Endothelial cell of umbilical vein (primary cell): ENCODE data around the gene ARHGEF28. TPM values are rescaled to one million over a fixed set of nuclear protein-coding genes. Genes with fewer than 3 reads are reported as not detected.

Experiments used
- BruUV-seq: library from RNA; stranded (reverse); fragments of 400-500 nt; replicated peaks from 2 replicates; lab custom pipeline; 2021; lab: Mats Ljungman, UMichigan
- CTCF ChIA-PET: fragments of 300-600, 350-600 bp; sonication (Branson Sonifier 250); formaldehyde crosslinking; loops from one replicate; lab custom pipeline; 2021; ENCODE audit warnings: antibody characterized with exemption, inconsistent platforms; lab: Charles Lee
- POLR2A ChIA-PET: fragments of 300-600, 350-600 bp; sonication (Branson Sonifier 250); formaldehyde crosslinking; loops from one replicate; lab custom pipeline; 2021; ENCODE audit warnings: antibody characterized with exemption, inconsistent platforms; lab: Charles Lee
- DNase-seq: peaks from one replicate; pipeline ENCODE4 v3.0.0-alpha.2; 2011; ENCODE audit warnings: low read depth, low spot score
- FAIRE-seq: peaks from 2 replicates; lab custom pipeline; 2011; peaks lifted over from hg19 to GRCh38; lab: Jason Lieb, UNC
- H2AFZ ChIP-seq: 2 replicates; pipeline ENCODE4 v1.6.0; 2012; ENCODE audit warnings: low read depth, low read length, control low read depth, inconsistent platforms
- H3K27ac ChIP-seq: 2 replicates; pipeline ENCODE4 v1.5.1; 2011; ENCODE audit warnings: low read depth, mild to moderate bottlenecking, control low read depth, low read length, moderate library complexity; ENCODE audit not compliant: insufficient read depth
- H3K27me3 ChIP-seq, 2 experiments: 2 replicates each; pipeline versions ENCODE4 v1.6.0 to v1.6.1; 2011; ENCODE audit warnings: low read length in 2 of 2, mixed read lengths in 1 of 2; ENCODE audit not compliant: control insufficient read depth in 2 of 2, insufficient read depth in 2 of 2
- H3K36me3 ChIP-seq, 2 experiments: 2 replicates in 1 of 2; 3 replicates in 1 of 2; pipeline ENCODE4 v1.5.1; 2011; ENCODE audit warnings: low read length in 2 of 2, mild to moderate bottlenecking in 1 of 2, moderate library complexity in 1 of 2; ENCODE audit not compliant: control insufficient read depth in 2 of 2, insufficient read depth in 2 of 2; ENCODE audit errors: extremely low read depth in 1 of 2
- H3K4me1 ChIP-seq: 3 replicates; pipeline ENCODE4 v1.5.1; 2011; ENCODE audit warnings: mild to moderate bottlenecking, low read length; ENCODE audit not compliant: control insufficient read depth, insufficient read depth; ENCODE audit errors: extremely low read depth
- H3K4me2 ChIP-seq: 2 replicates; pipeline ENCODE4 v1.6.1; 2011; ENCODE audit warnings: low read length, control low read depth, mixed read lengths; ENCODE audit not compliant: insufficient read depth
- H3K4me3 ChIP-seq, 3 experiments: fragments of 200-600 bp in 1 of 3; sonication (generic), shearing (Covaris generic) in 1 of 3; replicated peaks in 1 of 3; 2 replicates each; pipeline ENCODE4 v1.5.1; 2011 to 2016; ENCODE audit warnings: control low read depth in 3 of 3, low read length in 3 of 3, mild to moderate bottlenecking in 2 of 3, inconsistent platforms in 1 of 3, low read depth in 1 of 3, moderate library complexity in 1 of 3; ENCODE audit not compliant: insufficient read depth in 1 of 3
- H3K79me2 ChIP-seq: 2 replicates; pipeline ENCODE4 v1.6.0; 2012; ENCODE audit warnings: low read length, inconsistent platforms; ENCODE audit not compliant: control insufficient read depth, insufficient read depth
- H3K9ac ChIP-seq: replicated peaks from 2 replicates; pipeline ENCODE3; 2011; ENCODE audit warnings: low read length, control low read depth; ENCODE audit not compliant: insufficient read depth; ENCODE audit errors: extremely low read depth
- H3K9me1 ChIP-seq: replicated peaks from 3 replicates; pipeline ENCODE4 v1.6.0; 2011; ENCODE audit warnings: mild to moderate bottlenecking, low read length; ENCODE audit not compliant: control insufficient read depth, insufficient read depth; ENCODE audit errors: extremely low read depth
- H3K9me3 ChIP-seq: replicated peaks from 2 replicates; pipeline ENCODE4 v1.5.1; 2012; ENCODE audit warnings: low read length, inconsistent platforms; ENCODE audit not compliant: control insufficient read depth, insufficient read depth
- H4K20me1 ChIP-seq: replicated peaks from 2 replicates; pipeline ENCODE3; 2011; ENCODE audit warnings: mild to moderate bottlenecking, low read length; ENCODE audit not compliant: control insufficient read depth, insufficient read depth; ENCODE audit errors: extremely low read depth
- CTCF ChIP-seq, 2 donors: IDR thresholded peaks; 1 replicate in 1 of 2; 2 replicates in 1 of 2; pipeline ENCODE4 v1.5.1; 2011; ENCODE audit warnings: low read length in 2 of 2, mild to moderate bottlenecking in 2 of 2, moderate library complexity in 2 of 2, control low read depth in 1 of 2, inconsistent platforms in 1 of 2, low read depth in 1 of 2; ENCODE audit not compliant: insufficient read depth in 1 of 2; ENCODE audit errors: extremely low read depth in 1 of 2
- EZH2 ChIP-seq: IDR thresholded peaks from 2 replicates; pipeline ENCODE4 v1.6.1; 2012; ENCODE audit warnings: borderline replicate concordance, low read depth, mild to moderate bottlenecking, moderate library complexity, low read length, inconsistent platforms; ENCODE audit not compliant: severe bottlenecking
- FOS ChIP-seq: IDR thresholded peaks from 2 replicates; pipeline ENCODE4 v1.6.1; 2011; ENCODE audit warnings: mild to moderate bottlenecking, low read length, moderate library complexity, borderline replicate concordance; ENCODE audit not compliant: insufficient read depth
- GATA2 ChIP-seq: IDR thresholded peaks from 2 replicates; pipeline ENCODE4 v1.7.0; 2011; ENCODE audit warnings: low read depth, mild to moderate bottlenecking, moderate library complexity, mixed read lengths, low read length; ENCODE audit not compliant: insufficient read length, insufficient read depth
- JUN ChIP-seq: IDR thresholded peaks from 2 replicates; pipeline ENCODE4 v1.6.1; 2011; ENCODE audit warnings: borderline replicate concordance, low read depth; ENCODE audit not compliant: insufficient read length, insufficient read depth
- MAX ChIP-seq: IDR thresholded peaks from 2 replicates; pipeline ENCODE4 v1.6.1; 2011; ENCODE audit not compliant: insufficient read depth, insufficient read length
- MYC ChIP-seq: IDR thresholded peaks from one replicate; pipeline ENCODE4 v1.6.1; 2011; ENCODE audit warnings: mild to moderate bottlenecking, low read depth, low read length
- POLR2A ChIP-seq: IDR thresholded peaks from 2 replicates; pipeline ENCODE4 v1.6.1; 2012; ENCODE audit warnings: low read depth, mild to moderate bottlenecking, control low read depth, low read length
- POLR2AphosphoS5 ChIP-seq: IDR thresholded peaks from 2 replicates; pipeline ENCODE4 v1.6.1; 2012; ENCODE audit warnings: low read depth, mild to moderate bottlenecking, control low read depth, low read length, moderate library complexity; ENCODE audit not compliant: insufficient read depth
- dilution Hi-C: fragments of 300-500 bp; cut with MboI; formaldehyde crosslinking; loops from one replicate; pipeline ENCODE4 v1.15.0; 2019; ENCODE audit warnings: low sequenced_read_pairs; ENCODE audit not compliant: extremely low pct_ligation_motif_present
- intact Hi-C: fragments of 100-400 bp; cut with micrococcal nuclease; formaldehyde crosslinking; loops from one replicate; pipeline ENCODE4 v1.10.0; 2022
- polyA plus RNA-seq, 4 experiments: library from polyadenylated mRNA; depleted of rRNA in 3 of 4; stranded (reverse) in 3 of 4; unstranded in 1 of 4; fragments of >200 nt; gene quantifications; 2 replicates each; pipeline versions ENCODE4 v1.2.1 to v1.2.3, GENCODE V29; 2011 to 2012; ENCODE audit warnings: missing spikeins in 1 of 4
- total RNA-seq: library from RNA; stranded (reverse); gene quantifications from 2 replicates; pipeline ENCODE4 v1.2.3, GENCODE V29; 2021

The ARHGEF28 gene
- total and polyA plus RNA-seq, 2 donors (not counting 3 experiments of a cell fraction or from before 2014, with no cell fraction given), result 29.5 to 108 TPM

- Histone ChIP-seq H3K36me3 (peaks cover 0 to 4% of the 10 kb centered on the region in 2 experiments), H3K4me1 (no peaks in the 10 kb centered on the region), H3K27ac (no peak overlapping the region), H3K9me1 (no peaks in the 10 kb centered on the region), H3K27me3 (no peaks in the 10 kb centered on the region), H3K9ac (no peak overlapping the region), H3K79me2 (no peaks in the 10 kb centered on the region), H3K9me3 (no peaks in the 10 kb centered on the region), H3K4me3 (no peak overlapping the region), H4K20me1 (no peaks in the 10 kb centered on the region), H3K4me2 (no peak overlapping the region), H2AFZ (no peak overlapping the region)
- DNase-seq (no peak), FAIRE-seq (no peak)
- intact Hi-C loops (no loop called here), dilution Hi-C loops (no loop called here)
- TF ChIP-seq POLR2A (no peak), MAX (no peak), POLR2AphosphoS5 (peak; percentile 6)
- CTCF ChIA-PET, result interaction anchor here (1.0 to 1.3 kb wide), 4 partner anchors 10 to 699 kb away, joined by 3 to 7 read pairs (median 4); no protein-coding TSS in a partner anchor
- BruUV-seq, result no TSS peak
- POLR2A ChIA-PET, result no interaction called here
Measured at GRCh38 chr5:73947906-73948640, 322.1 kb downstream of the ARHGEF28 start.

- BruUV-seq, result no TSS peak
- no peaks in the 10 kb centered on the region for H3K79me2 ChIP-seq
- H3K27me3 ChIP-seq, result peaks cover 0 to 1% of the 10 kb centered on the region in 2 experiments
- FAIRE-seq, result no peak
- no peaks in the 10 kb centered on the region for H3K4me1 ChIP-seq
- no peak overlapping the region for H3K4me3 ChIP-seq
- intact Hi-C loops (no loop called here), dilution Hi-C loops (no loop called here)
- H3K9me3 ChIP-seq, result no peaks in the 10 kb centered on the region
- H3K4me2 ChIP-seq, result no peak overlapping the region
- H3K9me1 ChIP-seq, result no peaks in the 10 kb centered on the region
- no peak overlapping the region for H3K27ac ChIP-seq
- no peak overlapping the region for H3K9ac ChIP-seq
- no peaks in the 10 kb centered on the region for H3K36me3 ChIP-seq
- ChIA-PET CTCF (interaction anchor here (1.1 kb wide), 1 partner anchor 10 kb away, joined by 3 read pairs; no protein-coding TSS in a partner anchor), POLR2A (no interaction called here)
- TF ChIP-seq MAX, result no peak
- no peak for TF ChIP-seq EZH2
- TF ChIP-seq MYC, result no peak
- TF ChIP-seq CTCF (IDR thresholded peaks at IDR 0.05; ENCODE audit: extremely low read depth in 1 of 2, insufficient read depth in 1 of 2, low read depth in 1 of 2, low read length in 2 of 2), result no peak
- TF ChIP-seq POLR2A, result no peak
- no peak for TF ChIP-seq FOS
- no peak for TF ChIP-seq POLR2AphosphoS5
- TF ChIP-seq GATA2, result no peak
- TF ChIP-seq JUN, result no peak
- no peak for DNase-seq
- H4K20me1 ChIP-seq, result no peaks in the 10 kb centered on the region
- H2AFZ ChIP-seq, result no peak overlapping the region
Measured at GRCh38 chr5:73948720-73949119, 322.7 kb downstream of the ARHGEF28 start.
